H1 (cell line): ENCODE measurements around the gene MEIS2. TPM values are rescaled to one million over a fixed set of nuclear protein-coding genes. Genes with fewer than 3 reads are reported as not detected.

Source experiments
- CTCF ChIA-PET: fragments of 300-600 bp; sonication (Branson Sonifier 250); formaldehyde crosslinking; loops from one replicate; lab custom pipeline; 2021; ENCODE audit not compliant: partially characterized antibody; lab: Charles Lee
- POLR2A ChIA-PET: fragments of 300-600 bp; sonication (Branson Sonifier 250); formaldehyde crosslinking; loops from one replicate; lab custom pipeline; 2021; ENCODE audit warnings: inconsistent platforms; ENCODE audit not compliant: partially characterized antibody; lab: Charles Lee
- DNase-seq, 2 experiments: peaks; one replicate each; pipeline versions ENCODE4 v3.0.0 to v3.0.0-alpha.2; 2010 to 2022; ENCODE audit warnings: low spot score in 2 of 2, low read depth in 1 of 2, mixed read lengths in 1 of 2
- FAIRE-seq: peaks from 2 replicates; lab custom pipeline; 2011; peaks lifted over from hg19 to GRCh38; lab: Jason Lieb, UNC
- H2AFZ ChIP-seq: 2 replicates; pipeline ENCODE4 v1.8.1; 2012; ENCODE audit warnings: low read length, inconsistent platforms
- H2AK5ac ChIP-seq: 2 replicates; pipeline ENCODE4 v1.6.1; 2013; ENCODE audit warnings: low read depth, low read length
- H2BK120ac ChIP-seq: replicated peaks from 2 replicates; pipeline ENCODE3; 2013; ENCODE audit warnings: low read depth, low read length, inconsistent platforms
- H2BK12ac ChIP-seq: 2 replicates; pipeline ENCODE4 v1.6.1; 2013; ENCODE audit warnings: low read depth, low read length
- H2BK15ac ChIP-seq: 2 replicates; pipeline ENCODE4 v1.6.1; 2013; ENCODE audit warnings: low read length
- H2BK20ac ChIP-seq: 2 replicates; pipeline ENCODE4 v1.6.1; 2013; ENCODE audit warnings: low read length
- H2BK5ac ChIP-seq: 2 replicates; pipeline ENCODE4 v1.6.1; 2013; ENCODE audit warnings: low read depth, low read length
- H3K14ac ChIP-seq: 2 replicates; pipeline ENCODE4 v1.6.1; 2013; ENCODE audit warnings: inconsistent platforms; ENCODE audit not compliant: insufficient read length
- H3K18ac ChIP-seq: 2 replicates; pipeline ENCODE4 v1.6.1; 2013; ENCODE audit warnings: low read length; ENCODE audit errors: extremely low read depth
- H3K23ac ChIP-seq: 2 replicates; pipeline ENCODE4 v1.6.1; 2013; ENCODE audit warnings: inconsistent platforms; ENCODE audit not compliant: insufficient read length
- H3K23me2 ChIP-seq: 2 replicates; pipeline ENCODE4 v1.6.1; 2013; ENCODE audit warnings: low read depth, low read length
- H3K27ac ChIP-seq: 2 replicates; pipeline ENCODE4 v1.6.1; 2011; ENCODE audit warnings: low read depth, low read length, inconsistent platforms
- H3K27me3 ChIP-seq, 4 experiments: replicated peaks in 1 of 4; 1 replicate in 1 of 4; 2 replicates in 3 of 4; pipeline versions ENCODE4 v1.6.1 to v1.8.1; 2011 to 2013; ENCODE audit warnings: low read length in 3 of 4, mild to moderate bottlenecking in 3 of 4, inconsistent platforms in 2 of 4, mixed read lengths in 2 of 4, moderate library complexity in 1 of 4; ENCODE audit not compliant: control insufficient read depth in 3 of 4, insufficient read depth in 3 of 4; ENCODE audit errors: extremely low read depth in 1 of 4
- H3K36me3 ChIP-seq, 4 experiments: 2 replicates each; pipeline versions ENCODE4 v1.6.1 to v1.8.1; 2011 to 2013; ENCODE audit warnings: mild to moderate bottlenecking in 4 of 4, low read length in 3 of 4, moderate library complexity in 2 of 4, control low read depth in 1 of 4, inconsistent platforms in 1 of 4; ENCODE audit not compliant: insufficient read depth in 4 of 4, control insufficient read depth in 2 of 4
- H3K4ac ChIP-seq: replicated peaks from 2 replicates; pipeline ENCODE3; 2013; ENCODE audit warnings: low read length, low read depth, mixed read lengths, inconsistent platforms; ENCODE audit not compliant: insufficient read length
- H3K4me1 ChIP-seq, 4 experiments: replicated peaks in 1 of 4; 1 replicate in 1 of 4; 2 replicates in 3 of 4; pipeline versions ENCODE4 v1.6.1 to v1.8.1; 2011 to 2013; ENCODE audit warnings: low read length in 3 of 4, inconsistent platforms in 2 of 4, mixed read lengths in 1 of 4; ENCODE audit not compliant: insufficient read depth in 4 of 4, control insufficient read depth in 3 of 4
- H3K4me2 ChIP-seq, 2 experiments: 2 replicates each; pipeline versions ENCODE4 v1.6.1 to v1.8.1; 2011 to 2013; ENCODE audit warnings: low read depth in 2 of 2, low read length in 2 of 2, control low read depth in 1 of 2, inconsistent platforms in 1 of 2, mild to moderate bottlenecking in 1 of 2; ENCODE audit not compliant: insufficient read depth in 1 of 2
- H3K4me3 ChIP-seq, 4 experiments: fragments of 200-600, 300-600 bp in 1 of 4; sonication (generic), shearing (Covaris generic), sonication (Bioruptor Twin) in 1 of 4; 2 replicates each; pipeline versions ENCODE4 v1.5.1 to v1.8.1; 2011 to 2016; ENCODE audit warnings: low read length in 4 of 4, low read depth in 3 of 4, control low read depth in 2 of 4, inconsistent platforms in 2 of 4, mild to moderate bottlenecking in 2 of 4, mixed read lengths in 1 of 4, moderate library complexity in 1 of 4; ENCODE audit not compliant: insufficient read depth in 2 of 4; ENCODE audit errors: extremely low read depth in 1 of 4
- H3K56ac ChIP-seq: replicated peaks from 2 replicates; pipeline ENCODE3; 2013; ENCODE audit warnings: low read depth, mild to moderate bottlenecking, mixed read lengths, low read length, inconsistent platforms; ENCODE audit not compliant: insufficient read length
- H3K79me1 ChIP-seq: 2 replicates; pipeline ENCODE4 v1.6.1; 2013; ENCODE audit warnings: low read depth, low read length, control low read depth
- H3K79me2 ChIP-seq, 2 experiments: 2 replicates each; pipeline versions ENCODE4 v1.6.1 to v1.8.1; 2012 to 2013; ENCODE audit warnings: low read length in 2 of 2, mild to moderate bottlenecking in 2 of 2, inconsistent platforms in 1 of 2; ENCODE audit not compliant: insufficient read depth in 2 of 2, control insufficient read depth in 1 of 2
- H3K9ac ChIP-seq, 4 experiments: replicated peaks in 1 of 4; 1 replicate in 1 of 4; 2 replicates in 3 of 4; pipeline versions ENCODE4 v1.6.1 to v1.8.1; 2011 to 2013; ENCODE audit warnings: low read depth in 3 of 4, low read length in 3 of 4, control low read depth in 2 of 4, mild to moderate bottlenecking in 2 of 4, moderate library complexity in 2 of 4, inconsistent platforms in 1 of 4; ENCODE audit errors: extremely low read depth in 1 of 4
- H3K9me3 ChIP-seq, 2 experiments: 2 replicates each; pipeline versions ENCODE4 v1.6.1 to v1.8.1; 2012 to 2013; ENCODE audit warnings: mild to moderate bottlenecking in 2 of 2, moderate library complexity in 2 of 2, control low read depth in 1 of 2, inconsistent platforms in 1 of 2, low read depth in 1 of 2, low read length in 1 of 2, mixed read lengths in 1 of 2; ENCODE audit not compliant: insufficient read depth in 2 of 2
- H4K20me1 ChIP-seq, 2 experiments: replicated peaks in 1 of 2; 2 replicates each; pipeline versions ENCODE3 to v1.8.1; 2011 to 2013; ENCODE audit warnings: inconsistent platforms in 2 of 2, low read length in 2 of 2, mild to moderate bottlenecking in 1 of 2; ENCODE audit not compliant: insufficient read depth in 2 of 2, control insufficient read depth in 1 of 2
- H4K5ac ChIP-seq: 2 replicates; pipeline ENCODE4 v1.6.1; 2013; ENCODE audit warnings: low read length, low read depth, mixed read lengths, inconsistent platforms; ENCODE audit not compliant: insufficient read length
- H4K8ac ChIP-seq: 2 replicates; pipeline ENCODE4 v1.8.0; 2013; ENCODE audit warnings: mild to moderate bottlenecking, moderate library complexity, low read length, inconsistent platforms; ENCODE audit not compliant: insufficient read depth; ENCODE audit errors: extremely low read depth
- H4K91ac ChIP-seq: replicated peaks from 2 replicates; pipeline ENCODE3; 2013; ENCODE audit warnings: low read length, mixed read lengths, inconsistent platforms; ENCODE audit not compliant: insufficient read length
- EZH2 ChIP-seq: fragments of 200-600 bp; sonication (generic); IDR thresholded peaks from 2 replicates; pipeline ENCODE4 v1.7.1; 2012; ENCODE audit warnings: low read depth, mild to moderate bottlenecking, moderate library complexity, low read length, inconsistent platforms; ENCODE audit not compliant: severe bottlenecking
- RNF2 ChIP-seq: fragments of 200-900, 300-1000 bp; sonication (generic); IDR thresholded peaks from 2 replicates; pipeline ENCODE4 v1.7.1; 2016; ENCODE audit warnings: borderline replicate concordance, low read depth, mild to moderate bottlenecking, antibody characterized with exemption, low read length; ENCODE audit not compliant: poor library complexity, severe bottlenecking; ENCODE audit errors: missing control alignments
- SRF ChIP-seq: IDR thresholded peaks from 2 replicates; pipeline ENCODE4 v1.6.1; 2011; ENCODE audit warnings: mild to moderate bottlenecking, low read depth, low read length, moderate library complexity
- SUZ12 ChIP-seq: fragments of 200-600 bp; sonication (generic); IDR thresholded peaks from 2 replicates; pipeline ENCODE4 v1.6.1; 2012; ENCODE audit warnings: mild to moderate bottlenecking, inconsistent platforms, low read length, moderate library complexity, mixed read lengths
- WGBS, 2 experiments: shearing (Covaris generic) in 1 of 2; methylation state at CpG; one replicate each; pipeline versions ENCODE4 v1.1.6 to v1.1.7; 2013 to 2015; ENCODE audit warnings: low lambda C conversion rate in 2 of 2, mixed read lengths in 2 of 2, inconsistent platforms in 1 of 2, low coverage in 1 of 2, missing lambda C conversion rate in 1 of 2; ENCODE audit not compliant: insufficient replicate concordance in 2 of 2, insufficient coverage in 1 of 2, insufficient read length in 1 of 2; ENCODE audit errors: extremely low coverage in 1 of 2, missing lambda C conversion rate in 1 of 2; 5-methylcytosine and 5-hydroxymethylcytosine counted together
- polyA plus RNA-seq, 7 experiments: library from polyadenylated mRNA; depleted of rRNA in 3 of 7; stranded (reverse) in 5 of 7; unstranded in 2 of 7; fragments of >200 nt in 5 of 7; fragments of 200-250 nt in 2 of 7; gene quantifications; 1 replicate in 5 of 7; 2 replicates in 1 of 7; 4 replicates in 1 of 7; pipeline versions ENCODE4 v1.2.1 to v1.2.3, GENCODE V29; 2011 to 2013; ENCODE audit warnings: missing spikeins in 2 of 7, mixed read lengths in 2 of 7
- total RNA-seq: library from RNA; stranded (reverse); fragmentation: NEBNext Ultra II Directional; extraction: Animal tissue kit (Norgen Biotek cat#: 25700); gene quantifications from 2 replicates; pipeline ENCODE4 v1.2.1, GENCODE V29; 2021

Gene MEIS2
- total and polyA plus RNA-seq, 2 of the 8 experiments (the other 6 are each of a cell fraction or from before 2014, with no cell fraction given), result 0.22 to 1.2 TPM

- Histone ChIP-seq H3K56ac (no peak overlapping the region), H3K18ac (peak overlapping the region; percentile 87), H3K4me2 (peak overlapping the region; percentile 81 to 92), H2AFZ (no peak overlapping the region), H3K4me1 (peaks cover 8 to 39% (median 22%) of the 10 kb centered on the region in 4 experiments), H3K4ac (no peak overlapping the region), H3K23ac (no peak overlapping the region), H2BK12ac (peak overlapping the region; percentile 96; the same call in 1 of the 2 replicates), H2BK15ac (no peak overlapping the region; the same call in 1 of the 2 replicates), H2BK20ac (0 out of 2 replicates have a peak overlapping the region, but pooled peaks have one; percentile 61), H3K79me2 (no peaks in the 10 kb centered on the region), H4K8ac (no peak overlapping the region; the same call in 1 of the 2 replicates), H3K27me3 (peaks cover 26 to 71% (median 57%) of the 10 kb centered on the region in 4 experiments), H3K36me3 (no peaks in the 10 kb centered on the region), H4K20me1 (peaks cover 0 to 2% of the 10 kb centered on the region in 2 experiments), H3K23me2 (peaks cover 36% of the 10 kb centered on the region), H3K14ac (no peak overlapping the region), H2BK5ac (no peak overlapping the region), H3K9me3 (no peaks in the 10 kb centered on the region), H2AK5ac (no peak overlapping the region), H4K91ac (no peak overlapping the region), H3K4me3 (peak overlapping the region; percentile 30 to 79 (median 42); a peak in 7 of 8 replicates), H4K5ac (no peak overlapping the region), H3K27ac (no peak overlapping the region), H3K9ac (no peak overlapping the region), H2BK120ac (no peak overlapping the region), H3K79me1 (no peaks in the 10 kb centered on the region)
- ChIA-PET POLR2A (interaction anchor here (1.0 kb wide), 1 partner anchor 218 kb away, joined by 4 read pairs; no protein-coding TSS in a partner anchor), CTCF (no interaction called here)
- 0% methylated on average over 61 of the region's 75 CpGs; no CpG with 5 or more reads in 1 of the 2 experiments for WGBS, 2 experiments
- DNase-seq (no peak), FAIRE-seq (no peak)
- TF ChIP-seq SUZ12 (peak; percentile 74), RNF2 (peak; percentile 89), SRF (no peak), EZH2 (peak; percentile 62)
These were observed 1.7 kb downstream of the MEIS2 start for GRCh38 chr15:37098468-37099318.
